ENCODE data around the gene TXK.

GRCh38 chr4:48043504-48043903 lies 90.5 kb downstream of the TXK start:
- TF ChIP-seq CTCF (conservative IDR thresholded peaks at IDR 0.05; ENCODE audit: low read depth in 2 of 2) (no peak), POLR2AphosphoS5 (IDR thresholded peaks at IDR 0.05; ENCODE audit: low read depth) (no peak), REST (IDR thresholded peaks at IDR 0.05; ENCODE audit: unreplicated experiment) (no peak), EZH2 (IDR thresholded peaks at IDR 0.05; ENCODE audit: low read depth, unreplicated experiment) (no peak), JUNB (IDR thresholded peaks at IDR 0.05; ENCODE audit: unreplicated experiment) (no peak), EZH2phosphoT487 (IDR thresholded peaks at IDR 0.05; ENCODE audit: unreplicated experiment) (no peak), CREB1 (CRISPR knock-in tag; IDR thresholded peaks at IDR 0.05; ENCODE audit: low read depth) (no peak), ZNF114 (CRISPR knock-in tag; IDR thresholded peaks at IDR 0.05) (no peak)

Data from GM23338 (cell line).